HL-60/S4 treated with retinoic acid at 250 ng/mL for 4 days and 3 days (cell line): ENCODE measurements around the gene SLC5A12.

Source experiments
- in situ Hi-C: fragments of 300-500 bp; cut with MboI; formaldehyde crosslinking; loops from 2 replicates; pipeline ENCODE4 v1.7.0; 2022; ENCODE audit warnings: low sequenced_read_pairs

Gene SLC5A12

DNA sequence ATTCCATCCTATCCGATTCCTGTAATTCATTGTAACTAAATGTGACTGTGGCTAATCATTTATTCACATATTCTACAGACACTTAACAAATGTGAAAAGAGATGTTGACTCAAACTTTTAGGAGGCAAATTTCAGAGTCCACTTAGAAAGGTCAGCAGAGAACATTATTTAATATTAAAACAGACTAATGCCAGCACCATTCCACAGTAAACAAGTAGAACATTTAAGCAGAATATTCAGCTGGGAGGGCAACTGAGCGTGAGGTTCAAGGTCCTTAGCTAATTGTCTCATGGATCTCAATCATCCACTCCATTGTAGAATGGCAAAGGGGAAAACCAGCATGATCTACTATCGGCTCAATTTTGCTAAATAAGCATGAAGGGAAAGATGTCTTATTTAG lies 5.1 kb upstream of the SLC5A12 start:
- in situ Hi-C loops = no loop called here

DNA sequence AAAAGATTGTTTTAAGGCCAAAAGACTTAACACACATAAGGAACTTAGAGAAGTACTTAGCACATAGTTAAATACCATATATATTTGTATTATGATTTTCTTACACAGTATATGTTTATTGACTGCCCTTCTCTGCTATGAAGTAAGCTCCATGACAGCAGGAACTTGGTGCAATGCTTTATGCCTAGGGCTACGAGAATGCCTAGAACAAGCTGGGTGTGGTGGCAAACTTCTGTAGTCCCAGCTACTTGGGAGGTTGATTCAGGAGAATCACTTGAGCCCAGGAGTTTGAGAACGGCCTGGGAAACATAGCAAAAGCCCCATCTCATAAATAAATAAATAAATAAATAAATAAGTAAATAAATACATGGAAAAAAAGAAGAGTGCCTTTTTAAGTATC lies 1.9 kb downstream of the SLC5A12 start:
- in situ Hi-C loops = no loop called here

DNA sequence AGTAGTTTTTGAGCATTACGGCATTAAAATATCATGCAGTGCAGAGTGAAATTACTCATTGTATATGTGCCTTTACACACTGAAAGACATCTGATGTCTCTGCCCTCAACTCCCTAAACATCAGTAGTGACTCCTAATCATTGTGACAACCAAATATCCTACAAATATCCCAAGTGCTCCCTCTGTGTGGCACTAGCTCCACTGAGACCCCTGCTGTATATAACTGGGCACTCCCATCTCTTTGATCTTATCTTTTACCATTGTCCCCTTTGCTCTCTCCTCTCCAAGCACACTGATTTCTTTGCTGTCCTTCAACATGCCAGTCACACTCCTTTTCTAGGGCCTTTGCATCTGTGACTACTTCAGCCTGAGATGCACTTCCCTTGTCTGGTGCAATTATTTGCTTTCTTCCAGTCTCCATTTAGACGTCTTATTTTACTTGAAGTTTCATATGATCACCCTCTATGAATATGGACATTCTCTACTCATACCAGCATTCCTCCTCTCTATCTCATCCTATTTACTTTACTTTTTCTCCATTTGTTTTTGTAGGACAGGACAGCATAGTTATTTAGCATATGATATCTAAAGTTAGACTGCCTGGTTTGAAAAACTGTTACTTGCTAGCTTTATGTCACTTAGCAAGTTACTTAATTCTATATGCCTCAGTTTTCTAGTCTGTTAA lies 2.4 kb downstream of the SLC5A12 start:
- in situ Hi-C loops = no loop called here

DNA sequence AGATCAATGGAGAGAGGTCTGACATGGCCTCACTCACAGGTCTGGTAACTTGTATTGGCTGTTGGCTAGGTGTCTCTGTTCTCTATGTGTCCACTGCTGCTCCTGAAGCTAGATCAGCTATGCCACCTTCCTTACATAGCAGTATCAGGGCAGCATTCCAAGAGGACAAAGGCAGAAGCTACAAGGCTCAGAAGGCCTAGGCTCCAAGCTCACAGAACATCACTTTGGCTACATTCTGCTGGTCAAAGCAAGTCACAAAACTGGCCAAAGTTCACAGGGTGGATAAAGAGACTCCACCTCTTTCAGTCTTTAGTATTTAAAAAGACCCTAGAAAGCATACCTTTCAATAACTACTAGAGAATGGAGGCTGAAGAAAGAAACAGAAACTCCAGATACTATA lies 4.1 kb downstream of the SLC5A12 start:
- in situ Hi-C loops = no loop called here

DNA sequence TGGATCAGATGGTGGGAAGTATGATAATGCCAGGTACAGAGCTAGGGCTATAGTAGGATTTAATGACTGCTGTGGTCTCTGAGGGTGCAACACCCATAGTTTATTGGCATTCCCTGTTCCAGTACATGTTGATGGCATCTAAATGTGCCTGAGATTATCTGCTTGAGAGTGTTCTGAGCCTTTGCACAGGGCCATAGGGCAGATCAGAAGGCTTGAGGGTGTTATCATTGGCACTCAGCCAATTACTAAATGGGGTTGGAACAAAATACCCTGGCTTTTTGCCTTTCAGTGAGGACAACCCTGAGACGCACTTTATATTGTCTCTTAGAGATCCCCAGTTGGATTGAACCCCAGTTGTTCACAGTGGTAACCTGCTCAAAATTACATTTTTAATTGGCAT lies 6.7 kb downstream of the SLC5A12 start:
- in situ Hi-C loops = no loop called here

DNA sequence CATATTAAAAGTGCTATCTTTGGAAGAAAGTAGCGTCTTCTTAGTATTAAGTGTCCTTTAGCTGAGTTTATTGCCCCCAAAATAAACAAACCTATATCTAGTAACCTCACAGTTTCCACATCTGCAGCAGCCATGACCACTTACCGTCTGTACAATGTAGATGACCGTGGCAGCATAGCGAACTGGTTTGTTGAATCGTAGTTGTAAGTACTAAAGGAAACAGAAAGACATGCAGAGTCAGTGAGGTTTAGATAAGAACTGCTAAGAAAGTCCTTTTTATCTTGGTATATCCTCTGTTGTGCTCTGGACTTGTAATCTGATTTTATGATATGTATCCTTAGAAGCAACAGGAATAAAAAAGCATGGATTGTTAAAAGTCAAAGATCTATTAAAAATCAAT lies 9.4 kb downstream of the SLC5A12 start:
- in situ Hi-C loops = no loop called here

DNA sequence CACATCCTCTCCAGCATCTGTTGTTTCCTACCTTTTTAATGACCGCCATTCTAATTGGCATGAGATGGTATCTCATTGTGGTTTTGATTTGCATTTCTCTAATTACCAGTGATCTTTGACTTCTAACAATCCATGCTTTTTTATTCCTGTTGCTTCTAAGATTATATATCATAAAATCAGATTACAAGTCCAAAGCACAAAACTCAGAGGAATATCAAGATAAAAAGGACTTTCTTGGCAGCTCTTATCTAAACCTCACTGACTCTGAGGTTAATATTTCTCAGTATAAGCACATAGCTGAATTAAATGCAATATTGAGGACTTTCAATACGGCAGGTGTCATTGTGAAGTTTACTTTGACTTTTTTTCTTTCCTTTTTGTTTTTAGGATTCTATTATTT lies 11.4 kb downstream of the SLC5A12 start:
- in situ Hi-C loops = no loop called here

DNA sequence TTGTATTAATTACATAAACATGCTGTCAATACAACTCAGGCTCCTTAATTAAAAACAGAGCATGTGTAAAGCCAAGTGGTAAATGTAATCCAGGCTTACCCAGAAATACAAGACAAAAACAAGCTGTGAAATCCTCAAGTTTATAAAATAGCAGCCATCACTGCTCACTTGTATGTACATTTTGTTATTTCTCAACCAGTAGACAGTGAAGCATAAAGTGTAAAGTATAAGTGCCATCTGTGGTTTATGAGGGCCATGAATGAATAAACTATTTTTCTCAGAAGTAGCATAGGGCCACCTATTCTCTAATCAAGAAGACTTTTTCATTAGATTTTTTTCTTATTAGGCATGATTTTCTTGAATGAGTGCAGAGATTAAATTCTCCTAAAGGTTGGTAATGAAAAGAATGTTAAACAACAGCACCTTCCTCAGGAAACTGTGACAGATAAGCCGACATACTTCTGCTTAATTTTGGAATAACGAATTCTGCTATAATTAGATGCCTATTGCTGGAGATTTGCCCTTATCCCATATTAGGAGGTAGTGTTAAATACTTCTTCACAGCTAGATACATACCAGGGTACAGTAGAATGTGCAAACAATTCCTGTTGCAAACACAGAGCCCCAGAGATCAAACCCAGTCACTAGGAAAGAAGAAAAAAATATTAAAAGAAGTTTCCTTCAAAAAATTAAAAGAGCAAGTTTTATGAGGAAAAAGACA lies 13.0 kb downstream of the SLC5A12 start:
- in situ Hi-C loops = no loop called here

DNA sequence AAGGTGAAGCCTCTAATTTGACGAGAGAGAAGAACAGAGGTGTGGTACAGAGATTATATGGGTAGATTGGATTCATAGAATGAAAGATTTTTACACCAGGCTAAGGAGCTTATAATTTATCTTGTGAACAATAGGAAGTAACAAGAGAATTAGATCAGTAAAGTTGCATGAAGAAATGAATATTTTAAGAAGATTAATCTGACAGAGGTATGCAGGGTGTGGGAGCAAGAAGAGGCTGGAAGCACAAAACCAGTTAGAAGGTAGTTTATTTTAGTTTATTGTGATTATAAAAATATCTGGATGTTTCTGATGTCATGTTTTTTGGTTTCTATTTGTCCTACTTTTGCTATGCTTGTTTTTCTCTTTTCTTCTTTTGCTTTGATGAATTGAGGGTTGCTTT lies 15.7 kb downstream of the SLC5A12 start:
- in situ Hi-C loops = no loop called here

DNA sequence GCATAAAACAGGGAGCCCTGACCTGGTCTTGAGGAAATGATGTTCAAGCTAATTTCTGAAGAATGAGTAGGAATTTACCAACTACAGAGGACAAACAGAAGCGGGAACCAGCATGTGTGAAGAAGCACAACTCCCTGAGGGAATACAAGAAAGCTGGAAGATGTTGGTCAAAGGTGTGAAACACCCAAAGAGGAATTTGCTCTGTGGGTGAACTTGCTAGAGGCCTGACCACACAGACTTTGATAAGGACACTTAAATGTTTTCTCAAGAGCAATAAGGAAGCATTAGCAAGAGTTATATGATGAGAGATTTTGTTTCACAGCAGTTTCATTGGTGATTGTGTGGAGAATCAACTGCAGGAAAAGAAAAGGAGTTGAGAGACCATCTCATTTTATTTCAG lies 17.6 kb downstream of the SLC5A12 start:
- in situ Hi-C loops = no loop called here

DNA sequence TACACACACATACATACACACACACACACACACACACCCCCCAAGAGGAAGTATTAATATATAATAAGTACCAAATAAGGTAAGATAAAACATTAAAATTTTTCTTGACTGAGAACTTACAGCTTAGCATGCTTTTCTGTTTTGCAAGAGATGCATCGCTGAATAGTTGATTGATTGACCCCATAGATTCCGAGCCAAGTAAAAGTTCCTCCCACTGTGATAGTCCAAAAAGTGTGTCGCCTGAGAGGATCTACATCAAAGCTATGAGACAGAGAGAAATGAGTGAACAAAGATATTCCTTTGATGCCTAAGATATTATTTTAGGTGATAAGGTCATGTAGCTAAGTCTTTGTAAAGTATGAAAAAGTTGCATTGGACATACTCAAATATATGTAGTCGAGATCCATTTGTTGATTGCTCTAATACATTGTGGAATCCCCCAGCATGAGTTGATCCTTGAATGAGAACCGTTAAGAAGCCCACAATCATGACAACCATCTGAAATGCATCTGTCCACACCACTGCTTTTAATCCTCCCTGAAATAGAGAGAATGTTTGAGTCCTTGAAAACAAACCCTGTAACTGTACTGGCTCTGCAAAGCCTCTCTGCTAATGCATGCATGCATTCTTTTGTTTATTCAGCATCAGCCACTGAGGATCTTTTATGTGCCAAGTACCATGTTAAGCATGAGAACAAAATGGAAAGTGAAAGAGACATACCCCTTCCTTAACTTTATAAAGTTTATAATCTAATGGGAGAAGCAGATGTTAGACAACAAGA lies 18.3 kb downstream of the SLC5A12 start:
- in situ Hi-C loops = no loop called here

DNA sequence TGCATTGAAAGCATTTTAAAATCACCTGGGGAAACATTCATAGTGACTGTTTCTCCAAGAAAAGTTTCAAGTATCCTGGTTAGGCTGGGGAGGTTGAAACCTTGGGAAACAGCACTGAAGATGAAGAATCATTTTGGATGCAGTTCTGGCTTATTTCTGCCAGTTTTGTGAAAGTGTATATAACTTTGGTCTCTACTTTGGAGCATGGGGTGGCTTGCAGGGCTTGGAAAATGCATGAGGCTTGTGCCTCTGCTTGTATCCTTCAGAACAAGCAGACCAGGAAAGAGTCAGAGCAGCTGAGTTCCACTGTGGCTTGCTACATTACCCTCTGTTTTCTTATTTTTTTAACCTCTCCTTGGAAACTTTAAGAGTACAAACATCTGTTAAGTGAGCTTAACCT lies 19.5 kb downstream of the SLC5A12 start:
- in situ Hi-C loops = no loop called here

DNA sequence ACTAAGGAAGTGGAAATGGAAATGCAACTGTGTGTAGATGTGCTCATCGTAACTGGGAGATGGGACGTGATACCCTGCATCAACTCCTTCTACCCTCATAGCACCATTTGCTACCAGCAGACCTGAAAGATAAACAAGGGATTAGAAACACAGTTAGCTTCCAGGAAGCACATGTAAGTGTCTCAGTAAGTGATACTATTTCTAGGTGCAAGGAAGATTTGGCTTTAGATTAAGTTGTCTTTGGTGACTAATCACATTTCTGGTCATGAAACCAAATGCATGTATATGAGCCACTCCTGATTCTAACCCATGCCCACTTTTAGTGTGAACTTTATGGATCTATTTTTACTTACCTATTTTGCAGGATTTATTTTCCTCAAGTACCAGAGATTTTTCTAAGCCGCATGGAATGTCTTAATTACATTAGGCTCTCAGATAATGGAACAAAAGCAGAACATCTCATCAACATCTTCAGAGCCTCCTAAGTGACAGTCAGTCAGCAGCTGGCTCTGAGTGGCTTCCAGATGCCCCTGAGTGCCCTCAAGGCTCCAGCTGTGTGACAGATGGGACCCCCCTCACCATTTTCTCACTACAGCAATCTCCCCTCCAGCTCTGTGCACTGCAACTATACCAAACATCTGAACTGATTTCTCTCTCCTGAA lies 21.2 kb downstream of the SLC5A12 start:
- in situ Hi-C loops = no loop called here

DNA sequence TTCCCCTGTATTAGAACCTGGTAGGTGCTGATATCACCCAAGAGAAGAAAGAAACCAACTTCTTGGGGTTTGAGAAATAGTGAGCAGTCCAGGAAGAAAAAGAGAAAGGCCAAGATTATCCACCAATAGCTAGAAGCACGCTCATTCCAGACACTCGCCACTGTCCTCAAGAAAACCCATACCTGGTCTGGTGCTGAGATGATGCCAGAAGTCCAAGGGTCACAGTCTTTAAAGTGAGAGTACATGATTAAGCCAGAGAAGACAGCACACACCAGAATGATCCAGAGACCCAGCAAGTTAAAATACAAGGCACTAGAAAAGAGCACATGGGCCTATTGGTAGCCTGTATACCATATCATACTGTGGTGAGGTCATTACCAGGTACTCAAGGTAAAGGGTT lies 23.6 kb downstream of the SLC5A12 start:
- in situ Hi-C loops = no loop called here

DNA sequence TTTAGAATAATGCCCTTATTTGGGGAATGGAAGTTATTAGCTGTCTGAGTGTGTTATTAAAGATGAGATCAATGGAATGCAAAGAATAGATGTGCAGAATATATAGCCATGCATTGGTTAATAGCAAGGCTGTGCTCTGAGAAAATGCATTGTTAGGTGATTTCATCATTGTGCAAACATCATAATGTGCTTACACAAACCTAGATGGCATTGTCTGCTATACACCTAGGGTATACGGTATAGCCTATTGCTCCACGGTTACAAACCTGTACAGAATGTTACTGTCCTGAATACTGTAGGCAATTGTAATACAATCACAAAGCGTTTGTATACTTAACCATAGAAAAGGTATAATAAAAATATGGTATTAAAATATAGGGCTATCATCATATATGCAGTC lies 25.5 kb downstream of the SLC5A12 start:
- in situ Hi-C loops = no loop called here

DNA sequence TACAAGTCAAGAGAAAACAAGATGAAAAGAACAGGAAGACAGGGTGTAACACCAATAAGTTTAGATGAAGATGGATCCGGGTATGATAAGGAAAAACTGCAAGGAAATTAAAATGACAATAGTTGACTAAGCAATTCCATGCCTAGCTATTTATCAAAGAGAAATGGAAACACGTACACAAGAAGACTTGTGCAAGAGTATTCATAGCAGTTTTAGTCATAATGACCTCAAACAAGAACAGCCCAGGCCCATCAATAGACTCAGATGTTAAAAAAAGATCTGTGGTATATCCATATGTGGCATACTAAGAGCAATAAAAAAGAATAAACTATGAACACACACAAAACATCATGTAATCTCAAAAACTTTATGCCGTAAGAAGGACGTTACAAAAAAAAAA lies 33.2 kb downstream of the SLC5A12 start:
- in situ Hi-C loops = no loop called here

DNA sequence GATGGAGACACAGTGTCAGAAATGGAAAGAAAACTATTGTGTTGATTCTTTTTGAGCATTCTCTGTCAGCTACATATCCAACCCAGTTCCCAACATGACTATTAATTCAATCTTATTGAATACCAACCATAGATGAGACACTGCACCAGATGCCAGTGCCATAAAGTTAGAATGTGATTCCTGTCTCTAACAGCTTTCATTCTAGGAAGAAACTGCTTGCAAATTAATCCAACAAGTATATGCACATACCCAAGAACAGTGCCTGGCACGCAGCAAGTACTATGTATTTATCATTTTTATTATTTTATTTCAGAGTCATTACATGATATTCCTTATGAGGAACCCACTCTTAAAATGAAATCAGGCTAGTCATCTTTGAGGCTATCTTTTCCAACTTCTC lies 34.5 kb downstream of the SLC5A12 start:
- in situ Hi-C loops = no loop called here

DNA sequence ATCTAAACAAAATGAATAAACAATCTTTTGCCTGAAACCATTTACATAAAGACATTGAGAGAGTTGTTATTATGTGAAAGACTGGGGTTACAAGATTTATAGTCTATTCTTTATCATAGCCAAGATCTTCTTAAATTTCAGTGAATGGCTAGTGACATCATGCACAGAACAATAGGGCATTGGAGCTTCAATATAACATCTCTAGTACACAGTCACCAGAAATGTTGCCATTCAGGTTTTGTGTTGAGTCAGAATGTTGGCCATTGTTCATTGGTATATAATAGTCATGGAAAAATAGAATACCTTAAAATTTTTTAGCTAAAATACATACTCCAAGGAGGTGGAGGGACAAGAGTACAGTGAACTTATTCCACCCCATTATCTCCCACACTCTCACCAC lies 44.3 kb downstream of the SLC5A12 start:
- in situ Hi-C loops = no loop called here

DNA sequence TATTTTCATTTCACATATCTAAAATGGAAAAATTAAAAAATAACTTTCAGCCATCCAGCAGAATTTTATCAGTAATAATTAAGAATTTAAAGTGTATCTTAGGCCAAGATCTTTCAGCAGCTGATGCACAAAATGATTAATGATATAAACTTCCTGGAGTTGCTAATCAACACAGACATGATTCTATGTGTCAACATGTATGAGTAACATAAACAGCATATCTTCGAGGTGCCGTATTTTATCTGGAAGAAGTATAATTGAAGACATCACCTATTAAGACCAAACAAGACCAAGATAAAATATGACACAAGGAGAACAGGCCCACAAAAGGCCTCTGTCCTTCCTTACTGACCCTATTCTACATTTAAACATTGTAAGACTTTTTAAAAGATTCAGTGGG lies 45.2 kb downstream of the SLC5A12 start:
- in situ Hi-C loops = no loop called here

DNA sequence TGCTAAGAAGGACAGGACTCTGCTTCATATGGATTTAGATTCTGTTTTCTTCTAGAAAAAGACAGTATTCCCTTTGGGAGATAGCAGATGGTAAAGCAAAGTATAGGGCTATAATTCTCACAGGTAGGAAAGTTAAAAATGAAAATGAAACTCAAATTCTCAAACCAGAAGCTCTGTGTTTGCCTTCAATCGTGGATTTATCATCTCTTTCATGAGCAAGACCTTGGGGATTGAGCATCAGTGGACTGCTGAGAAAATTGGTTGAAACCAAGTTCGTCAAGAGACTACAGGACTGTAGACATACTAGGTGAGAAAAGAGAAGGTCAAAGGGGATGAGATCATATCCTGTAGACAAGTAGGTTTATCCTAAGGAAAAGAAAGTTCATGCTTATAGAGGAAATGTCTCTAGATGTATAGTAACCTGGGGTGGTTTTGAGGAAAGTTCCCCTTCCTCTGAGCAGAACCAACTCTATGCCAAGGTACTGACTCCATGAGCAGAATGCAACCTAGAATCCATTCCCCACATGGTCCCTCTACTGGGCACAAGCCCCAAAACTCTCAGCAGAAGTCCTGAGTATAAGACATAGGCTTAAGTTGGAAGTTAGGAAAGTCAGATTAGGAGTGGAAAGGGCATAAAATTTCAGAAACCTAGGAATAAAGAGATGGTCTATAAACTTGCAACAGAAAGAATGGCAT lies 46.5 kb downstream of the SLC5A12 start:
- in situ Hi-C loops = no loop called here

DNA sequence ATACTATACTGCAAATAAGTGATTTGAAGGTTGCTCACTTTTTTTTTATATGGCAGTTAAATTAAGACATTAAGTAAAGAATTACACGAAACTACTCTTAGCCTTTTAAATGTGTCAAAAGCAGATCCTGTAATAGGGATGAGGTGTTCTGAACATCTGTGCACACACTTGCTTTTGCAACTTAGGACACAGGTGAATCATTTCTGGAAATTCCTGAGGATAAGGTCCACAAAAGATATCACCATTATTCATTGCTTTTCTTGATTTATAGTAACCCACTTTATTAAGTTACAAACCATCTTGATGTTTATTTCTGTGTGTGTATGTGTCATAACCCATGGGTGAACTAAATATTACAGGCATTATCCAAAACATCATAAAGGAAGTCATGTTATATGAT lies 55.9 kb downstream of the SLC5A12 start:
- in situ Hi-C loops = no loop called here
